PC-3 (cell line): ENCODE data around the gene TNS3. TPM values are rescaled to one million over a fixed set of nuclear protein-coding genes. Genes with fewer than 3 reads are reported as not detected.

Experiments used
- ATAC-seq: fragments of 200-7000 bp; cut with Tn5 transposase; 2 replicates; pipeline ENCODE4 v1.9.1; 2020; ENCODE audit warnings: mild to moderate bottlenecking, moderate library complexity
- BruUV-seq: library from RNA; stranded (reverse); fragments of 400-500 nt; replicated peaks from 2 replicates; lab custom pipeline; 2021; lab: Mats Ljungman, UMichigan
- CTCF ChIA-PET: fragments of 300-600 bp; sonication (Branson Sonifier 250); formaldehyde crosslinking; loops from one replicate; lab custom pipeline; 2022; ENCODE audit warnings: antibody characterized with exemption; lab: Charles Lee
- POLR2A ChIA-PET: fragments of 300-600 bp; sonication (Branson Sonifier 250); formaldehyde crosslinking; loops from one replicate; lab custom pipeline; 2022; ENCODE audit warnings: antibody characterized with exemption; ENCODE audit not compliant: unreplicated experiment; lab: Charles Lee
- DNase-seq: peaks from one replicate; pipeline ENCODE4 v3.0.0-alpha.2; 2015
- H2AFZ ChIP-seq: fragments of 300-600 bp; sonication (generic); 2 replicates; pipeline ENCODE4 v1.6.0; 2016; ENCODE audit warnings: antibody characterized with exemption, low read length
- H3F3A ChIP-seq: fragments of 300-600 bp; sonication (generic); one replicate; pipeline ENCODE4 v1.6.0; 2017; ENCODE audit warnings: antibody characterized with exemption, low read length, control low read depth, mild to moderate bottlenecking; ENCODE audit not compliant: unreplicated experiment
- H3K27ac ChIP-seq: fragments of 300-600 bp; sonication (generic); 2 replicates; pipeline ENCODE4 v1.5.1; 2016; ENCODE audit warnings: mild to moderate bottlenecking, low read length
- H3K27me3 ChIP-seq: fragments of 300-600 bp; sonication (generic); 2 replicates; pipeline ENCODE4 v1.6.1; 2016; ENCODE audit warnings: low read length, mixed read lengths
- H3K36me3 ChIP-seq: fragments of 300-600 bp; sonication (generic); 2 replicates; pipeline ENCODE4 v1.6.1; 2016; ENCODE audit warnings: low read depth, mixed run types, low read length, mixed read lengths
- H3K4me1 ChIP-seq: fragments of 300-600 bp; sonication (generic); 2 replicates; pipeline ENCODE4 v1.5.1; 2016; ENCODE audit warnings: low read length; ENCODE audit not compliant: insufficient read depth
- H3K4me2 ChIP-seq: fragments of 300-600 bp; sonication (generic); 2 replicates; pipeline ENCODE4 v1.6.0; 2016; ENCODE audit warnings: low read length
- H3K4me3 ChIP-seq: fragments of 300-600 bp; sonication (generic); 2 replicates; pipeline ENCODE4 v1.5.1; 2016; ENCODE audit warnings: mild to moderate bottlenecking, low read length, mixed read lengths
- H3K79me2 ChIP-seq: fragments of 300-600 bp; sonication (generic); 2 replicates; pipeline ENCODE4 v1.6.1; 2017; ENCODE audit warnings: low read length, mixed read lengths
- H3K9ac ChIP-seq: fragments of 300-600 bp; sonication (generic); 2 replicates; pipeline ENCODE4 v1.6.0; 2016; ENCODE audit warnings: mild to moderate bottlenecking, low read length
- H3K9me2 ChIP-seq: fragments of 300-600 bp; sonication (generic); replicated peaks from 2 replicates; pipeline ENCODE4 v1.6.1; 2016; ENCODE audit warnings: mixed run types, low read length, mixed read lengths
- H3K9me3 ChIP-seq: fragments of 300-600 bp; sonication (generic); 2 replicates; pipeline ENCODE4 v1.6.1; 2016; ENCODE audit warnings: low read length, mixed read lengths
- H4K20me1 ChIP-seq: fragments of 300-600 bp; sonication (generic); 2 replicates; pipeline ENCODE4 v1.6.1; 2016; ENCODE audit warnings: low read length, mixed read lengths
- EZH2 ChIP-seq: fragments of 300-600 bp; sonication (generic); IDR thresholded peaks from one replicate; pipeline ENCODE4 v1.6.1; 2017; ENCODE audit warnings: antibody characterized with exemption, mild to moderate bottlenecking, low read length; ENCODE audit not compliant: unreplicated experiment
- EZH2phosphoT487 ChIP-seq: fragments of 300-600 bp; sonication (generic); IDR thresholded peaks from 2 replicates; pipeline ENCODE4 v1.6.1; 2018; ENCODE audit warnings: mild to moderate bottlenecking, antibody characterized with exemption, low read length, borderline replicate concordance
- intact Hi-C: fragments of 100-400 bp; cut with micrococcal nuclease; formaldehyde crosslinking; loops from 2 replicates; pipeline ENCODE4 v1.9.0; 2023
- total RNA-seq: library from RNA; depleted of rRNA; stranded (reverse); fragments of >200 nt; gene quantifications from 2 replicates; pipeline ENCODE4 v1.2.3, GENCODE V29; 2014
- TF ChIP-seq, protein P1 (sequence below): fragments of 300-600 bp; sonication (generic); conservative IDR thresholded peaks from 2 replicates; pipeline ENCODE4 v1.5.1; 2017; ENCODE audit warnings: antibody characterized with exemption, low read depth, mild to moderate bottlenecking, low read length

The TNS3 gene
- total RNA-seq, 1 experiment from 2014 or later = 72.3 TPM

DNA sequence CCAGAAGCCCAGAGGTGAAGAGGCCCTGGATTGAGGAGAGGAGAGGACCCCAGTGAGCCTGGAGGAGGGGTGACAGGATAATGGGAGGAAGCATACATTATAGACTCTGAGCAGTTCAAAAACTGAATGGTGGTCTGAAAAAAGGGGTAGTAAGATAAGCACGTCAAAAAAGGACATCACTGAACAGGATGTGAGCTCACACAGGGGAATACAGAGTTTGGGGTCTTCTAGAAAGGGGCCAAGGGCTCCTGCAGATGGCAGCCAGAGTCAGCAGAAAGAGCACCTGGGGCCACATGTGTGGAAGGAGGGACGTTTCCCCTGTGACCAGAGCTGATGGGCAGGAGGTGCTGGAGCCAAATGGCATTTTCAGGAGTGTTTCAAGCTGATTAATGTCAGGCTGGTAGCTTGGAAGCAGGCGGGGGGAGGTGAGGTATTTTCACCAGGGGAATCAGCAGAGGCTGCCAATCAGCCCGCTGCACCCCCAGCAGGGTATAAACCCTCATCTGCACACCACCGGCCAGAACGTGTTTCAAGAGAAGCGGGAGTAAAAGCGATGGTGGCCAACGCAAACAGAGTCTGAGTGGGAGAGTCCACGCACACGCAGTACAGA is 85.8 kb downstream of the TNS3 start:
- H3K27ac ChIP-seq = no peak overlapping the region
- peaks cover 18% of the 10 kb centered on the region for H3K4me1 ChIP-seq
- H3F3A ChIP-seq = no peaks in the 10 kb centered on the region
- peaks cover 7% of the 10 kb centered on the region; the same call in 1 of the 2 replicates for H3K36me3 ChIP-seq
- H3K9ac ChIP-seq = no peak overlapping the region
- intact Hi-C loops = no loop called here
- no peaks in the 10 kb centered on the region for H3K27me3 ChIP-seq
- 0 out of 2 replicates have a peak, but pooled peaks cover 5% of the 10 kb centered on the region for H4K20me1 ChIP-seq
- ATAC-seq (no peak), DNase-seq (no peak)
- ChIA-PET POLR2A (no interaction called here), CTCF (no interaction called here)
- no peak overlapping the region for H3K4me2 ChIP-seq
- BruUV-seq = no TSS peak
- TF ChIP-seq EZH2 (no peak), EZH2phosphoT487 (no peak)
- TF ChIP-seq, protein P1, sequence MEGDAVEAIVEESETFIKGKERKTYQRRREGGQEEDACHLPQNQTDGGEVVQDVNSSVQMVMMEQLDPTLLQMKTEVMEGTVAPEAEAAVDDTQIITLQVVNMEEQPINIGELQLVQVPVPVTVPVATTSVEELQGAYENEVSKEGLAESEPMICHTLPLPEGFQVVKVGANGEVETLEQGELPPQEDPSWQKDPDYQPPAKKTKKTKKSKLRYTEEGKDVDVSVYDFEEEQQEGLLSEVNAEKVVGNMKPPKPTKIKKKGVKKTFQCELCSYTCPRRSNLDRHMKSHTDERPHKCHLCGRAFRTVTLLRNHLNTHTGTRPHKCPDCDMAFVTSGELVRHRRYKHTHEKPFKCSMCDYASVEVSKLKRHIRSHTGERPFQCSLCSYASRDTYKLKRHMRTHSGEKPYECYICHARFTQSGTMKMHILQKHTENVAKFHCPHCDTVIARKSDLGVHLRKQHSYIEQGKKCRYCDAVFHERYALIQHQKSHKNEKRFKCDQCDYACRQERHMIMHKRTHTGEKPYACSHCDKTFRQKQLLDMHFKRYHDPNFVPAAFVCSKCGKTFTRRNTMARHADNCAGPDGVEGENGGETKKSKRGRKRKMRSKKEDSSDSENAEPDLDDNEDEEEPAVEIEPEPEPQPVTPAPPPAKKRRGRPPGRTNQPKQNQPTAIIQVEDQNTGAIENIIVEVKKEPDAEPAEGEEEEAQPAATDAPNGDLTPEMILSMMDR = no peak
- no peak overlapping the region for H3K4me3 ChIP-seq
- no peak overlapping the region for H2AFZ ChIP-seq
- peaks cover 71% of the 10 kb centered on the region for H3K79me2 ChIP-seq
- H3K9me2 ChIP-seq = no peaks in the 10 kb centered on the region
- H3K9me3 ChIP-seq = no peaks in the 10 kb centered on the region

DNA sequence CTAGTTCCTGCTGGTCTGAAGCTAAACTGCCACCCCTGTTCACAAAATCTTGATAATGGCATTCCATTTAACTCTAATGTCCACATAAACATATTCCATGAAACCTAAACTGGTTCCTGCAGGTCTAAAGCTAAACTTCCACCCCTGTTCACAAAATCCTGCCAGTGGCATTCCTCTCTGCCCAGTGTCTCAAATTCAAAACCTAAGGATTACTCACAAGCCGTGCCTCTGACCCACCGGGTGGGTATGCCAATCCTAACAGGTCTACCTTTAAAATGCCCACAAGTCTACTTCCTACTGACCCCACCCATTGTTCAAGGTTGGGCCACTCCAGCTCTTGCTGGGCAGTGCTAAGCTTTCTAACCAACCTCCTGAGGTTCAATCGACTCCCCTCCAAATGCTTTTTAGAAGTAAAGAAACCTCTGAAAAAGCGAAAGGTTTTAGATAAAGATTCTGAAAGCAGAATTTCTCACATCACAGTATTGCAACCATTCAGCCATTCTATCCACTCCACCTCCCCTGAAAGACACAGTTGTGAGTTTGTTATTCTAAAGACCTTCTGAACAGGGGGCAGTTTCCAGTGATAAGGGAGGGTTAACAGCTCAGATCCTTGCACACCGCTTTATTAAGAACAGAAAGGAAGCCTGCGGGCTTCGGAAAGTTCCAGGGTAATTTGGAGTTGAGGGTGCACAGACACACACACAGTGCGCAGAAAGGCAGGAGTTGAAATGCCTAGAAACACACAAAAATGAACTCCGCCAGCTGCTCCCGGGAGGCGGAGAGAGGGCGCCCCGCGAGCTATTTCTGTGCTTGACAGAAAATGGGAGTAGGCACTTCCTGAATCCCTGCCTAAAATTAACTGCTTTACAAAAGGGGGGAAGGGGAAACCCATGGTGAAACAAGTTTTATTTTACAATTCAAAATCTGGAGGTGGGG is 87.7 kb downstream of the TNS3 start:
- Histone ChIP-seq H2AFZ (no peak overlapping the region), H3F3A (no peaks in the 10 kb centered on the region), H4K20me1 (no peaks in the 10 kb centered on the region), H3K4me2 (peak overlapping the region; percentile 65), H3K79me2 (peaks cover 78% of the 10 kb centered on the region), H3K9me2 (no peaks in the 10 kb centered on the region), H3K27me3 (no peaks in the 10 kb centered on the region), H3K36me3 (peaks cover 12% of the 10 kb centered on the region; the same call in 1 of the 2 replicates), H3K27ac (peak overlapping the region; percentile 46), H3K4me3 (peak overlapping the region; percentile 19; the same call in 1 of the 2 replicates), H3K9me3 (no peaks in the 10 kb centered on the region), H3K4me1 (peaks cover 18% of the 10 kb centered on the region), H3K9ac (no peak overlapping the region)
- TF ChIP-seq EZH2 = no peak
- no peak for TF ChIP-seq EZH2phosphoT487
- TF ChIP-seq, protein P1 = no peak
- ChIA-PET CTCF (interaction anchor here (1.0 kb wide), 1 partner anchor 85 kb away, joined by 4 read pairs; no protein-coding TSS in a partner anchor), POLR2A (interaction anchor here (0.5 kb wide), 1 partner anchor 31 kb away, joined by 4 read pairs; no protein-coding TSS in a partner anchor)
- intact Hi-C loops = no loop called here
- peak; percentile 83 for DNase-seq
- peak; percentile 93 for ATAC-seq
- no TSS peak for BruUV-seq
